ENCODE data around the gene ANAPC16.
"Not testable (repeated sequence)": the region's sequence is repeated elsewhere in the genome, so short reads cannot be mapped to it uniquely, and the experiment has no call there.

The ANAPC16 gene

DNA sequence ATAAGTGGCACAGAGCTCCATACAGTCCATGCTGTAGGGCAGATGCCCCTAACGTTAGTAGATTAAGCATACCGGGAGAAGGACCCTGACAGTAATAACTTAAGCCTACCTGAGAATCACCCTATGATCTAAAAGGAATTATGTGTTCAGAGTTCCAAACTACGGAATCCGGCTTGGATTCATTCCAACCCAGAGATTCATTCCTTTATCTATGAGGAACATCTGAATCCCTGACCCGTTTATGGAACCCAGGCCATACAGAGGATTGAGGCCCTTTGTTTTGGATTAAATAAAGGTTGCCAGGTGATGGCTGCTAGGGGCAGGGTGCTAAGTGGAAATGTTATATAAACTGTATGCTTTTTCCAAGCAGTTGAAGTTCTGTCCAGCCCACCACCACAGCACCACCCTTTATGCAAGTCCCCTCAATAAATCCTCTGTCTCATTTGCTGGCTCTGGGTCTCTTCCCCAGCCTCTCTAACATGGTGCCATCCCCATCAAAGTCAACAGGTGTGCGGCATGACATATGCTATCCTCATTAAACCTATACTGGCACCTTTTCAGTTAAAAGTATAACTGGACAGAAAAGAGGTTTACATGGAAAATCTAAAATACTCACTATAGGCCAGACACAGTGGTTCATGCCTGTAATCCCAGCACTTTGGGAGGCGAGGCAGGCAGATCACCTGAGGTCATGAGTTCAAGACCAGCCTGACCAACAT, 9.1 kb upstream of the ANAPC16 start:
- TF ChIP-seq, protein P1, sequence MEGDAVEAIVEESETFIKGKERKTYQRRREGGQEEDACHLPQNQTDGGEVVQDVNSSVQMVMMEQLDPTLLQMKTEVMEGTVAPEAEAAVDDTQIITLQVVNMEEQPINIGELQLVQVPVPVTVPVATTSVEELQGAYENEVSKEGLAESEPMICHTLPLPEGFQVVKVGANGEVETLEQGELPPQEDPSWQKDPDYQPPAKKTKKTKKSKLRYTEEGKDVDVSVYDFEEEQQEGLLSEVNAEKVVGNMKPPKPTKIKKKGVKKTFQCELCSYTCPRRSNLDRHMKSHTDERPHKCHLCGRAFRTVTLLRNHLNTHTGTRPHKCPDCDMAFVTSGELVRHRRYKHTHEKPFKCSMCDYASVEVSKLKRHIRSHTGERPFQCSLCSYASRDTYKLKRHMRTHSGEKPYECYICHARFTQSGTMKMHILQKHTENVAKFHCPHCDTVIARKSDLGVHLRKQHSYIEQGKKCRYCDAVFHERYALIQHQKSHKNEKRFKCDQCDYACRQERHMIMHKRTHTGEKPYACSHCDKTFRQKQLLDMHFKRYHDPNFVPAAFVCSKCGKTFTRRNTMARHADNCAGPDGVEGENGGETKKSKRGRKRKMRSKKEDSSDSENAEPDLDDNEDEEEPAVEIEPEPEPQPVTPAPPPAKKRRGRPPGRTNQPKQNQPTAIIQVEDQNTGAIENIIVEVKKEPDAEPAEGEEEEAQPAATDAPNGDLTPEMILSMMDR (conservative IDR thresholded peaks at IDR 0.05; ENCODE audit: control insufficient read depth, insufficient read depth, low read depth, low read length), result no peak
- no peak for DNase-seq (ENCODE audit: low read depth)
- no peak overlapping the region for H3K4me3 ChIP-seq (ENCODE audit: control insufficient read depth, low read depth, low read length)

DNA sequence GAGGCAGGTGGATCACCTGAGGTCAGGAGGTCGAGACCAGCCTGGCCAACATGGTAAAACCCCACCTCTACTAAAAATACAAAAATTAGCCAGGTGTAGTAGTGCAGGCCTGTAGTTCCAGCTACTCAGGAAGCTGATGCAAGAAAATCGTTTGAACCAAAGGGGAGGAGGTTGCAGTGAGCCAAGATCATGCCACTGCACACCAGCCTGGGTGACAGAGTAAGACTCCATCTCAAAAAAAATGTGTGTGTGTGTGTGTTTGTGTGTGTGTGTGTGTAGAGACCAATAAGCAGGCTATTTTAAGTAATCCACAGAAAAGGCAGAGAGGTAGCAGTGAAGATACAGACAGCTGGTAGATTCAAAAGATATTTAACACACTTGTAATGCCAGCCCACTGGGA, 7.3 kb upstream of the ANAPC16 start:
- not testable (repeated sequence) for DNase-seq (ENCODE audit: low read depth); H3K4me3 ChIP-seq (ENCODE audit: control insufficient read depth, low read depth, low read length)

DNA sequence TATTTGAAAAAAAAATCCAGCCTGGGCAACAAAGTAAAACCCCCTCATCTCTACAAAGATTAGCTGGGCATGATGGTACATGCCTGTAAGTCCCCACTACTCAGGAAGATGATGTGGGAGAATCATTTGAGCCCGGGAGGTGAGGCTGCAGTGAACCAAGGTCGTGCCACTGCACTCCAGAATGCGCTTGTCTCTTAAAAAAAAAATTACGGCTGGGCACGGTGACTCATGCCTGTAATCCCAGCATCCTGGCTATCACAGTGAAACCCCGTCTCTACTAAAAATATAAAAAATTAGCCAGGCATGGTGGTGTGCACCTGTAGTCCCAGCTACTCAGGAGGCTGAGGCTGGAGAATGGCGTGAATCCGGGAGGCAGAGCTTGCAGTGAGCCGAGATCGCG, 4.4 kb upstream of the ANAPC16 start:
- DNase-seq (ENCODE audit: low read depth); H3K4me3 ChIP-seq (ENCODE audit: control insufficient read depth, low read depth, low read length): not testable (repeated sequence)

DNA sequence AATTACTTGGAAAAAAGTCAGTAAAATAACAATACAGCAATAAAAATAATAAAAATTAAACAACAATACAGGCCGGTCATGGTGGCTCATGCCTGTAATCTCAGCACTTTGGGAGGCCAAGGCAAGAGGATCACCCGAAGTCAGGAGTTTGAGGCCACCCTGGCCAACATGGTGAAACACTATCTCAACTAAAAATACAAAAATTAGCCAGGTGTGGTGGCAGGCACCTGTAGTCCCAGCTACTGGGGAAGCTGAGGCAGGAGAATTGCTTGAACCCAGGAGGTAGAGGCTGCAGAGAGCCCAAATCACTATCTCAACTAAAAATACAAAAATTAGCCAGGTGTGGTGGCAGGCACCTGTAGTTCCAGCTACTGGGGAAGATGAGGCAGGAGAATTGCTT, 4.0 kb upstream of the ANAPC16 start:
- DNase-seq (ENCODE audit: low read depth); H3K4me3 ChIP-seq (ENCODE audit: control insufficient read depth, low read depth, low read length): not testable (repeated sequence)

DNA sequence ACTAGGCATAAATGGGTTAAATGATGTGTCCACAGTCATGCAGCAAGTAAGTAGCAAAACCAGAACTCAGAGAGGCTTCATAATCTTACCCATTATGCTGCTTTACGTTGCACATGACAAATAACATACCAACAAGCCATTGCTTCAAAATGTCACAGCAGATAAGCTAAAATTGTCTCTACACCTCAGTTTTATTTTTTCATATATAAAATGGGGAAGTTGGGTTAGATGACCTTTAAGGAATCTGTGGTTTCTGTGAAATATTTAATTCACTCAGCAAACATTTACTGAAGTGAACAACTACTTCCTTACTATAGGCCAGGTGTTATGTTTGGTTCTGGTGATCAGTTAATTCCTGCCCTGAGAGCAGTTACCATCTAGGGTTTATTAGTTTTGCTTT, 2.5 kb downstream of the ANAPC16 start:
- TF ChIP-seq, protein P1 (conservative IDR thresholded peaks at IDR 0.05; ENCODE audit: control insufficient read depth, insufficient read depth, low read depth, low read length), result no peak
- DNase-seq (ENCODE audit: low read depth), result no peak
- no peak overlapping the region for H3K4me3 ChIP-seq (ENCODE audit: control insufficient read depth, low read depth, low read length)

DNA sequence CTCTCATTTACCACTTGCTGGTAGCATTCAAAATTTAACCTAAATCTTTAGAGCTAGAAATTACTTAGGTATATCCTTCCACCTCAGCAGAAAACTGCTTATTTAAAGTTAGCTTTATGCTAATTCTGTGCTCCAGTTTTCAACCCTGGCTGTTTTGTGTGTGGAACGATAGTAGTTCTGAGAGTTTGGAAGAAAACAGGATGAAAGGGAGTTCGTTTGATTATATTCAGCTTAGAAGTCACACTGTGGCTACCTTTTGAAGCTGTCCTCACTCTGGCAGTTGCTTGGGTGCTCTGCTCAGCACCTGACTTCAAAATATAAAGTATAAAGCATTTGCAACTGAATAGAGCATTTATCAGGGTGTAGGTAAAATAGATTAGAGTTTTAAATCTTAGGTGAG, 2.9 kb downstream of the ANAPC16 start:
- TF ChIP-seq, protein P1 (conservative IDR thresholded peaks at IDR 0.05; ENCODE audit: control insufficient read depth, insufficient read depth, low read depth, low read length), result no peak
- no peak overlapping the region for H3K4me3 ChIP-seq (ENCODE audit: control insufficient read depth, low read depth, low read length)
- DNase-seq (ENCODE audit: low read depth), result no peak

DNA sequence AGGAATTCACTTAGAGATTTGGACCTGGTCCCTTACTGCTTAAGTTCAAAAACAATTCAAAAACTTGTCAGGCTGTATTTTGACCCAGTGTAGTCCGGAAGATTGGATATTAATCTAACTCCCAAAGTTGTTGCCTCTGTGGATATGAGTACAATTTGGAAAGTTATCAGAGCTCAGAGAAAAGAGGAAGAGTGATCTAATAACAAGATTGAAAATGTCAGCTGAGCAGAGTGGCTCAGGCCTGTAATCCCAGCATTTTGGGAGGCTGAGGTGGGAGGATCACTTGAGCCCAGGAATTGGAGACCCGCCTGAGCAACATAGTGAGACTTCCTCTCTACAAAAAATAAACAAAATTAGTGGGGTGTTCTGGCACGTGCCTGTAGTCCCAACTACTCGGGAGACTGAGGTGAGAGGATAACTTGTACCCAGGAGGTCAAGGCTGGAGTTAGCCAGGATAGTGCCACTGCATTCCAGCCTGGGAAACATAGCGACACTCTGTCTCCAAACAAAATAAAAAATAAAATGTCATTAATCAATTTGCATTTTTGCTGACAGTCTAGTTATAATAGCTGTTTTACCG, 3.5 kb downstream of the ANAPC16 start:
- no peak for DNase-seq (ENCODE audit: low read depth)

DNA sequence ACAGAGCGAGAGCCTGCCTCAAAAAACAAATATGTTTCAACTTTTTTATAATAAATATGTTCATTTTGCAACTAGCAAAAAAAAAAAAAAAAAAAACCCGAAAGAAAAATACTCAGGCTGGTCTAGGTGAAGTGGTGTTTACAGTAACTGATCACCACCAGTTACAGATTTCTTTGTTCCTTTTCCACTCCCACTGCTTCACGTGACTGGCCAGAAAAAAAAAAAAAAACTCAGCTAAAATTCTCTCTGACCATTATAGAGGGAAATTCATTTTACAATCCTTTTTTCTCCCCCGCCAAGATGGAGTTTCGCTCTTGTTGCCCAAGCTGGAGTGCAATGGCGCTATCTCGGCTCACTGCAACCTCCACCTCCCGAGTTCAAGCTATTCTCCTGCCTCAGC, 4.8 kb downstream of the ANAPC16 start:
- DNase-seq (ENCODE audit: low read depth), result no peak
- no peak overlapping the region for H3K4me3 ChIP-seq (ENCODE audit: control insufficient read depth, low read depth, low read length)
- TF ChIP-seq, protein P1 (conservative IDR thresholded peaks at IDR 0.05; ENCODE audit: control insufficient read depth, insufficient read depth, low read depth, low read length), result no peak

More for the DNA sequence above, 3.5 kb downstream of the ANAPC16 start:
- TF ChIP-seq, protein P1 (conservative IDR thresholded peaks at IDR 0.05; ENCODE audit: control insufficient read depth, insufficient read depth, low read depth, low read length), result no peak
- no peak overlapping the region for H3K4me3 ChIP-seq (ENCODE audit: control insufficient read depth, low read depth, low read length)

Measured in fibroblast of mammary gland (primary cell).